H9 (cell line): Measurements from ENCODE around the gene DPPA3. TPM values are rescaled to one million over a fixed set of nuclear protein-coding genes. Genes with fewer than 3 reads are reported as not detected.

Source experiments
- DNase-seq: peaks from one replicate; pipeline ENCODE4 v3.0.0-alpha.2; 2017
- H2AFZ ChIP-seq: one replicate; pipeline ENCODE4 v1.6.1; 2013; ENCODE audit warnings: mild to moderate bottlenecking, low read length, control low read depth, moderate library complexity
- H2AK5ac ChIP-seq: 2 replicates; pipeline ENCODE4 v1.6.1; 2013; ENCODE audit warnings: low read length, control low read depth, mixed read lengths; ENCODE audit not compliant: insufficient read length
- H2BK120ac ChIP-seq: one replicate; pipeline ENCODE4 v1.6.1; 2013; ENCODE audit warnings: low read depth, mild to moderate bottlenecking, low read length, control low read depth, inconsistent platforms; ENCODE audit not compliant: poor library complexity, severe bottlenecking
- H2BK12ac ChIP-seq: 2 replicates; pipeline ENCODE4 v1.6.1; 2013; ENCODE audit warnings: low read length, control low read depth, mixed read lengths, low read depth; ENCODE audit not compliant: insufficient read length
- H2BK15ac ChIP-seq: 2 replicates; pipeline ENCODE4 v1.6.1; 2013; ENCODE audit warnings: low read depth, low read length, control low read depth
- H2BK20ac ChIP-seq: one replicate; pipeline ENCODE4 v1.6.1; 2013; ENCODE audit warnings: low read depth, mild to moderate bottlenecking, low read length, control low read depth, inconsistent platforms; ENCODE audit not compliant: poor library complexity, severe bottlenecking
- H2BK5ac ChIP-seq: 2 replicates; pipeline ENCODE4 v1.6.1; 2013; ENCODE audit warnings: low read length, control low read depth, mixed read lengths; ENCODE audit not compliant: insufficient read length
- H3K14ac ChIP-seq: 2 replicates; pipeline ENCODE4 v1.6.1; 2013; ENCODE audit warnings: low read length, control low read depth; ENCODE audit not compliant: insufficient read depth
- H3K18ac ChIP-seq: 2 replicates; pipeline ENCODE4 v1.6.1; 2013; ENCODE audit warnings: low read depth, mild to moderate bottlenecking, mixed read lengths, low read length, control low read depth; ENCODE audit not compliant: insufficient read length
- H3K23ac ChIP-seq: 2 replicates; pipeline ENCODE4 v1.6.1; 2013; ENCODE audit warnings: low read length, control low read depth, mixed read lengths, low read depth; ENCODE audit not compliant: insufficient read length
- H3K23me2 ChIP-seq: 2 replicates; pipeline ENCODE4 v1.6.1; 2013; ENCODE audit warnings: low read depth, mild to moderate bottlenecking, mixed read lengths, low read length, control low read depth; ENCODE audit not compliant: insufficient read length, poor library complexity, severe bottlenecking
- H3K27ac ChIP-seq: 2 replicates; pipeline ENCODE4 v1.5.1; 2013; ENCODE audit warnings: low read length, control low read depth, mixed read lengths, low read depth; ENCODE audit not compliant: insufficient read length
- H3K27me3 ChIP-seq: 2 replicates; pipeline ENCODE4 v1.6.1; 2013; ENCODE audit warnings: low read length, control low read depth, inconsistent platforms; ENCODE audit not compliant: insufficient read depth
- H3K4ac ChIP-seq: 2 replicates; pipeline ENCODE4 v1.6.1; 2013; ENCODE audit warnings: low read depth, mild to moderate bottlenecking, control low read depth, inconsistent platforms, low read length, moderate library complexity
- H3K4me1 ChIP-seq: 2 replicates; pipeline ENCODE4 v1.6.1; 2013; ENCODE audit warnings: low read length, control low read depth, inconsistent platforms; ENCODE audit not compliant: insufficient read depth
- H3K4me2 ChIP-seq: 2 replicates; pipeline ENCODE4 v1.6.1; 2013; ENCODE audit warnings: low read length, control low read depth, mixed read lengths; ENCODE audit not compliant: insufficient read length, insufficient read depth
- H3K56ac ChIP-seq: 2 replicates; pipeline ENCODE4 v1.6.1; 2013; ENCODE audit warnings: low read depth, mild to moderate bottlenecking, mixed read lengths, low read length, control low read depth; ENCODE audit not compliant: insufficient read length
- H3K79me1 ChIP-seq: 2 replicates; pipeline ENCODE4 v1.6.1; 2013; ENCODE audit warnings: low read depth, mild to moderate bottlenecking, moderate library complexity, low read length, control low read depth, inconsistent platforms; ENCODE audit not compliant: insufficient read depth, poor library complexity, severe bottlenecking
- H3K79me2 ChIP-seq: 2 replicates; pipeline ENCODE4 v1.6.1; 2013; ENCODE audit warnings: low read length, control low read depth, inconsistent platforms; ENCODE audit not compliant: insufficient read depth
- H3K9ac ChIP-seq: 2 replicates; pipeline ENCODE4 v1.6.1; 2013; ENCODE audit warnings: low read length, control low read depth, mixed read lengths; ENCODE audit not compliant: insufficient read length; ENCODE audit errors: extremely low read depth
- H3K9me3 ChIP-seq: one replicate; pipeline ENCODE4 v1.6.1; 2013; ENCODE audit warnings: low read depth, low read length, inconsistent platforms; ENCODE audit not compliant: control insufficient read depth
- H3T11ph ChIP-seq: one replicate; pipeline ENCODE4 v1.6.1; 2013; ENCODE audit warnings: mild to moderate bottlenecking, low read length, control low read depth, inconsistent platforms
- H4K20me1 ChIP-seq: one replicate; pipeline ENCODE4 v1.6.1; 2013; ENCODE audit not compliant: control insufficient read depth, insufficient read length, insufficient read depth
- H4K5ac ChIP-seq: 2 replicates; pipeline ENCODE4 v1.6.1; 2013; ENCODE audit warnings: low read depth, mild to moderate bottlenecking, mixed read lengths, low read length, control low read depth; ENCODE audit not compliant: insufficient read length
- H4K8ac ChIP-seq: replicated peaks from 2 replicates; pipeline ENCODE4 v1.6.1; 2013; ENCODE audit warnings: low read length, control low read depth, mixed read lengths, low read depth; ENCODE audit not compliant: insufficient read length
- H4K91ac ChIP-seq: 2 replicates; pipeline ENCODE4 v1.6.1; 2013; ENCODE audit warnings: low read depth, mild to moderate bottlenecking, moderate library complexity, mixed read lengths, low read length, control low read depth; ENCODE audit not compliant: insufficient read length
- H3K27ac Mint-ChIP-seq, 3 experiments: 2 replicates in 2 of 3; 3 replicates in 1 of 3; pipeline ENCODE4 v1.8.0; 2020 to 2021; ENCODE audit warnings: mixed read lengths in 3 of 3, mild to moderate bottlenecking in 1 of 3, moderate library complexity in 1 of 3
- H3K27me3 Mint-ChIP-seq: 2 replicates; pipeline ENCODE4 v1.8.0; 2021; ENCODE audit warnings: low read depth, mild to moderate bottlenecking, moderate library complexity, mixed read lengths
- H3K36me3 Mint-ChIP-seq, 3 experiments: 2 replicates in 2 of 3; 3 replicates in 1 of 3; pipeline ENCODE4 v1.8.0; 2020 to 2021; ENCODE audit warnings: low read depth in 3 of 3, mixed read lengths in 3 of 3; ENCODE audit not compliant: insufficient read depth in 1 of 3
- H3K4me1 Mint-ChIP-seq, 2 experiments: 2 replicates each; pipeline ENCODE4 v1.8.0; 2020; ENCODE audit warnings: mixed read lengths in 2 of 2
- H3K4me3 Mint-ChIP-seq, 2 experiments: 2 replicates in 1 of 2; 3 replicates in 1 of 2; pipeline ENCODE4 v1.8.0; 2020 to 2021; ENCODE audit warnings: mild to moderate bottlenecking in 2 of 2, mixed read lengths in 2 of 2, moderate library complexity in 1 of 2
- H3K9me3 Mint-ChIP-seq, 2 experiments: 2 replicates in 1 of 2; 3 replicates in 1 of 2; pipeline ENCODE4 v1.8.0; 2020; ENCODE audit warnings: mild to moderate bottlenecking in 2 of 2, mixed read lengths in 2 of 2, moderate library complexity in 1 of 2
- CTCF ChIP-seq: fragments of 200-600 bp; sonication (generic); conservative IDR thresholded peaks from 3 replicates; pipeline ENCODE4 v1.8.0; 2021; ENCODE audit warnings: antibody characterized with exemption, mild to moderate bottlenecking
- WGBS: extraction: QIAGEN DNeasy Blood & Tissue Kit; methylation state at CpG from one replicate; pipeline ENCODE4 v1.1.7; 2013; ENCODE audit warnings: missing lambda C conversion rate, low lambda C conversion rate, mixed read lengths; ENCODE audit not compliant: insufficient read length; ENCODE audit errors: extremely low coverage; 5-methylcytosine and 5-hydroxymethylcytosine counted together
- total RNA-seq: library from RNA; stranded (reverse); gene quantifications from 2 replicates; pipeline ENCODE4 v1.2.1, GENCODE V29; 2021

DPPA3 gene
- total RNA-seq, 1 experiment from 2014 or later: 1.4 TPM

GRCh38 chr12:7716381-7716780 is 5.1 kb downstream of the DPPA3 start:
- Histone ChIP-seq H3K79me2 (no peaks in the 10 kb centered on the region), H2BK15ac (no peak overlapping the region), H3T11ph (no peak overlapping the region), H4K8ac (no peak overlapping the region), H4K5ac (no peak overlapping the region), H3K9me3 (no peaks in the 10 kb centered on the region), H3K79me1 (no peaks in the 10 kb centered on the region), H4K20me1 (no peaks in the 10 kb centered on the region), H3K4ac (no peak overlapping the region), H2BK120ac (no peak overlapping the region), H3K9ac (no peak overlapping the region), H2BK5ac (no peak overlapping the region), H3K27me3 (no peaks in the 10 kb centered on the region), H3K4me2 (no peak overlapping the region), H3K23me2 (no peaks in the 10 kb centered on the region), H2BK20ac (no peak overlapping the region), H3K27ac (no peak overlapping the region), H3K4me1 (no peaks in the 10 kb centered on the region), H3K14ac (no peak overlapping the region), H3K23ac (no peak overlapping the region), H2BK12ac (no peak overlapping the region), H4K91ac (no peak overlapping the region), H2AFZ (no peak overlapping the region), H2AK5ac (no peak overlapping the region), H3K56ac (no peak overlapping the region), H3K18ac (no peak overlapping the region)
- no CpG with 5 or more reads among the region's 5 CpGs for WGBS
- H3K9me3 Mint-ChIP-seq: no peaks in the 10 kb centered on the region; a peak in 2 of 5 replicates
- H3K4me3 Mint-ChIP-seq: no peak overlapping the region
- H3K27ac Mint-ChIP-seq: no peak overlapping the region
- H3K27me3 Mint-ChIP-seq: no peaks in the 10 kb centered on the region
- H3K36me3 Mint-ChIP-seq: no peaks in the 10 kb centered on the region
- TF ChIP-seq CTCF: peak; percentile 73
- no peak for DNase-seq
- peaks cover 13 to 19% of the 10 kb centered on the region in 2 experiments for H3K4me1 Mint-ChIP-seq
